ENCODE results near the gene MLANA. TPM values are rescaled to one million over a fixed set of nuclear protein-coding genes. Genes with fewer than 3 reads are reported as not detected.

The MLANA gene
- total RNA-seq, 2 experiments from 2014 or later = not detected

DNA sequence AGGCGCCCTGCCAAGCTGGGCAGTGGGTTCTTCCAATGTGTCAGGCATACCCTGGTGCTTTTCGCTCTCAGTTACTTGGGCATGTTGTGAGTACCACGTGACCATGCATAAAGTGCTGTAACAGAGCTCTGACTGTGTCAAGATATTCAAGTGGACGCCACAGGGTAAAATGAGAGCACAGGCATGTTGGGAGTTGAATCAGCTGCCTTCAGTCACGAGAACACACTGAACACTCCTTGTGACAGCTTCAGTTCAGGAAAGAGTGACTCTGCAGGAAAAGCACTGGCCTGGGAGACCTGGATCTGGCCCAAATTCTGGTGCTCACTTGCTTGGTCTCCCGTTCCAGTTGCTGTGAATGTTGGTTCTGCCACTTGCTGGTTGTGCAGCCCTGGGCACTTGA is 5.1 kb downstream of the MLANA start:
- Mint-ChIP-seq H3K27me3 (no peaks in the 10 kb centered on the region), H3K27ac (no peak overlapping the region), H3K36me3 (ENCODE audit: low read depth) (peaks cover 32% of the 10 kb centered on the region), H3K4me1 (ENCODE audit: low read depth) (no peaks in the 10 kb centered on the region), H3K9me3 (no peaks in the 10 kb centered on the region), H3K4me3 (no peak overlapping the region)
- ATAC-seq (ENCODE audit: poor library complexity) = no peak
- POLR2A ChIA-PET = no interaction called here
- Histone ChIP-seq H3K27me3 (ENCODE audit: control insufficient read depth in 1 of 2, insufficient read depth in 2 of 2, low read length in 2 of 2) (no peaks in the 10 kb centered on the region), H3K27ac (ENCODE audit: low read depth in 1 of 2, low read length in 2 of 2) (no peak overlapping the region), H3K4me1 (ENCODE audit: insufficient read depth, low read length) (peaks cover 2% of the 10 kb centered on the region), H3K36me3 (ENCODE audit: insufficient read depth, low read length) (peaks cover 11% of the 10 kb centered on the region), H3K4me3 (ENCODE audit: low read length) (no peak overlapping the region), H3K9me3 (ENCODE audit: control insufficient read depth in 1 of 2, insufficient read depth in 1 of 2, low read length in 2 of 2) (no peaks in the 10 kb centered on the region)
- intact Hi-C loops (cut with DNase I, micrococcal nuclease) = no loop called here
- TF ChIP-seq CTCF (IDR thresholded peaks at IDR 0.05) = no peak
- CTCF ChIA-PET = interaction anchor here (1.1 kb wide), 1 partner anchor 159 kb away, joined by 3 read pairs; no protein-coding TSS in a partner anchor
- no peak for DNase-seq

DNA sequence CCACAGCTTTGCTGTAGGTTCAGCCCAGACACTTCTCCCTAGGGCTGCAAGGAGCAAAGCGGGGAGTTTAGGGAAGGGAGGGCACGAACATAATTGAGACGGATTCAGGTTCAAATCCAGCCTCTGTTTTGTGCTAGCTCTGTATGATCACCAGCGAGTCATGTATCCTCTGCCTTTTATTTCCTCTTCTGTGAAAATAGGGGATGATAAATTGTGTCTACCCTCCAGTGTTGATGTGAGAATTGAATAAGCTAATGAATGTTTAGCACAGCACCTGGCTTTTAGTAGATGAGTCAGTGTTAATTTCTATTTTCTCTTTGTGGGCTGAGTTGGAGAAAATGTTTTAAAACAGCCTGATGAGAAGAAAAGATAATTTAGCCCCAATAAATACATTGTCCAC is 6.2 kb downstream of the MLANA start:
- ChIA-PET CTCF (interaction anchor here (1.1 kb wide), 1 partner anchor 158 kb away, joined by 3 read pairs; no protein-coding TSS in a partner anchor), POLR2A (no interaction called here)
- H3K27ac ChIP-seq (ENCODE audit: low read depth in 1 of 2, low read length in 2 of 2) = no peak overlapping the region
- peaks cover 11% of the 10 kb centered on the region for H3K36me3 ChIP-seq (ENCODE audit: insufficient read depth, low read length)
- Mint-ChIP-seq H3K27me3 (no peaks in the 10 kb centered on the region), H3K9me3 (no peaks in the 10 kb centered on the region), H3K4me3 (no peak overlapping the region), H3K27ac (no peak overlapping the region), H3K4me1 (ENCODE audit: low read depth) (no peaks in the 10 kb centered on the region), H3K36me3 (ENCODE audit: low read depth) (peaks cover 32% of the 10 kb centered on the region)
- DNase-seq (no peak), ATAC-seq (ENCODE audit: poor library complexity) (no peak)
- intact Hi-C loops (cut with DNase I, micrococcal nuclease) = no loop called here
- H3K4me3 ChIP-seq (ENCODE audit: low read length) = no peak overlapping the region
- TF ChIP-seq CTCF (IDR thresholded peaks at IDR 0.05) = no peak
- H3K4me1 ChIP-seq (ENCODE audit: insufficient read depth, low read length) = no peaks in the 10 kb centered on the region
- no peaks in the 10 kb centered on the region for H3K27me3 ChIP-seq (ENCODE audit: control insufficient read depth in 1 of 2, insufficient read depth in 2 of 2, low read length in 2 of 2)
- no peaks in the 10 kb centered on the region for H3K9me3 ChIP-seq (ENCODE audit: control insufficient read depth in 1 of 2, insufficient read depth in 1 of 2, low read length in 2 of 2)

- peaks cover 41% of the 10 kb centered on the region for H3K36me3 Mint-ChIP-seq (ENCODE audit: low read depth)
- no peaks in the 10 kb centered on the region for H3K4me1 ChIP-seq (ENCODE audit: insufficient read depth, low read length)
- ChIA-PET CTCF (no interaction called here), POLR2A (no interaction called here)
- H3K27me3 ChIP-seq (ENCODE audit: control insufficient read depth in 1 of 2, insufficient read depth in 2 of 2, low read length in 2 of 2) = no peaks in the 10 kb centered on the region
- ATAC-seq (ENCODE audit: poor library complexity) (no peak), DNase-seq (no peak)
- no peak overlapping the region for H3K4me3 Mint-ChIP-seq
- no peaks in the 10 kb centered on the region for H3K9me3 Mint-ChIP-seq
- intact Hi-C loops (cut with DNase I, micrococcal nuclease) = no loop called here
- H3K36me3 ChIP-seq (ENCODE audit: insufficient read depth, low read length) = peaks cover 11% of the 10 kb centered on the region
- no peak overlapping the region for H3K27ac ChIP-seq (ENCODE audit: low read depth in 1 of 2, low read length in 2 of 2)
- no peak overlapping the region for H3K27ac Mint-ChIP-seq
- no peaks in the 10 kb centered on the region for H3K27me3 Mint-ChIP-seq
- no peaks in the 10 kb centered on the region for H3K9me3 ChIP-seq (ENCODE audit: control insufficient read depth in 1 of 2, insufficient read depth in 1 of 2, low read length in 2 of 2)
- no peak for TF ChIP-seq CTCF (IDR thresholded peaks at IDR 0.05)
- no peak overlapping the region for H3K4me3 ChIP-seq (ENCODE audit: low read length)
- no peaks in the 10 kb centered on the region for H3K4me1 Mint-ChIP-seq (ENCODE audit: low read depth)
Observed at GRCh38 chr9:5897851-5898250, 7.2 kb downstream of the MLANA start.
